Endothelial cell of hepatic sinusoid (primary cell): ENCODE data around the gene CCN5.

Experiments used
- in situ Hi-C: cut with HindIII; loops from 2 replicates; pipeline ENCODE4 v1.10.0; 2017; ENCODE audit warnings: low sequenced_read_pairs

Gene CCN5

GRCh38 chr20:44715499-44716308 lies 535 bp downstream of the CCN5 start:
- in situ Hi-C loops = no loop called here

- in situ Hi-C loops = no loop called here
Observed at GRCh38 chr20:44716309-44717106, 1.3 kb downstream of the CCN5 start.

DNA sequence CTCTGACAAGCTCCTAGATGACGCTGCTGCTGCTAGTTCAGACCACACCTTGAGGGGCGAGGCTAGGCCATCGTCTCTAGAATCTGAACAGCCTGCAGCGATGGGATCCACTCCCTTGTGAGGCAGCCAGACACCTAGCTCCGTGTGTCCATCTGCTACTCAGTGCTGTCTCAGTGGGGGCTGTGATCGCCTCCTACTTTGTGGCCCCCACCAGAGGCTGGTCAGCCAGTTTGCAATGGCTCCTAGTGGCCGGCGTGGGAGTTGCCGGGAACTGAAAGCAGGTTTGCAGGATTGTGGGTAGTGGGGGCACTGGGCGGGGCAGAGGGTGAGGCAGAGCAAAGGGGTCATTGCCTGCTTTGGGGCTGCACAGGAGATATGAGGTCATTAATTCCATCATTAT lies 2.8 kb downstream of the CCN5 start:
- in situ Hi-C loops = no loop called here

- in situ Hi-C loops = no loop called here
Observed at GRCh38 chr20:44719841-44720240, 4.7 kb downstream of the CCN5 start.

GRCh38 chr20:44720621-44720996 lies 5.4 kb downstream of the CCN5 start:
- in situ Hi-C loops = no loop called here

DNA sequence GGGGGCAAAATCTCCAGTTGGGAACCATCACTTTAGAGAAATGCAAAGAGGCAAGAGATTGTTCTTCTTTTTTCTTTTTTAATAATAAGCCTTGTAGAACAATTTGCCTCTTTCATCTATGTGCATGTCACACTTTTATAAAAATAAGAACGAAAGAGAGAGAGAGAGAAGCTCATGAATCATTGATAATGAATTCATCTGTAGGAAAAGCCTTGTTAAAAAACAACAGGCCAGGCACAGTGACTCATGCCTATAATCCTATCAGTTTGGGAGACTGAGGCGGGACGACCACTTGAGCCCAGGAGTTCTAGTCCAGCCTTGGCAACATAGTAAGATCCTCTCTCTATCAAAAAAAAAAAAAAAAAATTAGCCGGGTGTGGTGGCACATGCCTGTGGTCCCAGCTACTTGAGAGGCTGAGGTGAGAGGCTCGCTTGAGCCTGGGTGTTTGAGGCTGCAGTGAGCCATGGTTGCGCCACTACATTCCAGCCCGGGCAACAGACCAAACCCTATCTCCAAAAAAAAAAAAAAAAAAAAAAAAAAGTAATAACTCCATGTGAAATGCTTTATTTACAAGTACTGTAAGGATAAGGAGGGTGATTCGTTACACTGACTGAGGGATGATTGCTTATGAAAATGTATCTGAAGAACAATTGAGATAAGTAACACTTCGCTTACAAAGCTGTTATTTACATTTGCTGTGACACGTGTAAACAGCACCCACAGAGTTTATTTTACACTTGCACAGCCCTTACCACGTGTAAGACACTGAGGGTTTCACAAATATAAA lies 6.0 kb downstream of the CCN5 start:
- in situ Hi-C loops = no loop called here

- in situ Hi-C loops = no loop called here
Observed at GRCh38 chr20:44721785-44722054, 6.6 kb downstream of the CCN5 start.

DNA sequence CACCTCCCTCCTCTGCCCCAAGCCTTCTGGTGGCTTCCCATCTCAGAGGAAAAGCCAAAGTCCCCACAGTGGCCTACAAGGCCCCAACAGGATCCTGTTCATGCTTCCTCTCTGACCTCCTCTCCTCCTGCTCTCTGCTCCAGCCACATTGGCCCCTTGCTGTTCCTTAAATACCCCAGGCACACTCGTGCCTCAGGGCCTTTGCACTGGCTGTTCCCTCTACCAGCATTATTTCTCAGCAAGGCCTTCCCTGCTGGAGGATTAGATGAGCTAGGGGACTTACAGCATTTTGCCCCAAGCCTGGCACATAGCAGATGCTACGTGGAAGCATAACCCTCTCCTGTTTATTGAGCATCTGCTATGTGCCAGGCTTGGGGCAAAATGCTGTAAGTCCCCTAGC lies 7.8 kb downstream of the CCN5 start:
- in situ Hi-C loops = no loop called here

DNA sequence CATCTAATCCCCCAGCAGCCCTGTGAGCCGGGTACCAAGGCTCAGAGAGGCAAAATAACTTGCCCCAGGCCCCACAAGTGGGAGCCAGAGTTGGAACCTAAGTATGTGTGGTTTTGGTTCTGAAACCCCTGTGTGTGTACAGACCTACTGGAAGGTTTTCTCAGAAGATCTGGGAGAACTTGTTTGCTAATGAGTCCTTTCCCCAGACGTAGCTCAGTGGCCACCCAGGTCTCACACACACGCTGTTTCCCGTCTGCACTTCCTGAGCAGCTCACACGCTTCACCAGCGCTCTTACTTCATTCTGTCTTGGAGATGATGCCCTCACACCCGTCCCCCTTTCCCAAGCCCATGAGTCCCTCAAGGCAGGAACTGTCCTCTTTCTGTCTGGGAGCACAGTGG lies 8.2 kb downstream of the CCN5 start:
- in situ Hi-C loops = no loop called here

DNA sequence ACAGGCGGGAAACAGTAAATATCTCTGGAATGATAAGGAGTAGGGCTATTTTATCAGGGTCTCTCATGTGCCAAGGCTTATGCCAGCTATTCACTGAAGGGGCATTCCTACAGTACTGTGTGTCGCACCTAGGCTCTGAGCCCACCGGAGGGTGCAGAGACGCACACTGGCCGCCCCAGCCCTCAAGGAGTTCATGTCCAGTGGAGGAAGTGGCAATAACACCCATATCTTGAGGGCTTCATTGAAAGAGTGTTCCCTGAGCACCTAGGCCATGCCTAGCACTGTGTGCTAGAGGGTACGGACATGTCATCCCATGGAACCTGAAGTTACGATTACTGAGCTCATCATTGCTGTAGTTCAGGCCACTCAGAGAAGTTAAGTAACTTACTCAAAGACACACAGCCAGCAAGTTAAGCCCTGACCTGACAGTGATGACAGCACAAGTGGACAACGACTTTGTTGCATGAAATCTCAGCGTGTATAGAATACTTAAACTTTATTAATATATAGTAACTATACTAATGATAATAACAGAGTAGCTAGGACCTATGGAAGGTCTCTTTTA lies 8.7 kb downstream of the CCN5 start:
- in situ Hi-C loops = no loop called here

GRCh38 chr20:44724423-44725091 lies 9.4 kb downstream of the CCN5 start:
- in situ Hi-C loops = no loop called here

DNA sequence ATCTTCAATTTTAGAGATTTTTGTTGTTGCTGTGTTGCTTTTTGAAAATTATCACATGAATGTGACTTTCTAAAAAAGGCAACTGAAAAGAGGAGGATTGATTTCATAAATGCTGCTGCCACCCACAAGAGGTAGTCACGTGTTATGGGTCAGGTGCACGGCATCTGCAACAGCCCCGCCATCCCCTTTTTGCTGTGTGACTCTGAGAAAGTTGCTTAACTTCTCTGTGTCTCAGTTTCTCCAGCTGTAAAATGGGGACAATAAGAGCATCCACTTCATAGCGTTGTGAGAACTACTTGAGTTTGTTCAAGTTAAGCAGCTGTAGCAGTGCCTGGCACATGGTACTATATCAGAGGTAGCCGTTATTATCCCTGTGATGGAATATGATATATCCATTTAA lies 10.7 kb downstream of the CCN5 start:
- in situ Hi-C loops = no loop called here

DNA sequence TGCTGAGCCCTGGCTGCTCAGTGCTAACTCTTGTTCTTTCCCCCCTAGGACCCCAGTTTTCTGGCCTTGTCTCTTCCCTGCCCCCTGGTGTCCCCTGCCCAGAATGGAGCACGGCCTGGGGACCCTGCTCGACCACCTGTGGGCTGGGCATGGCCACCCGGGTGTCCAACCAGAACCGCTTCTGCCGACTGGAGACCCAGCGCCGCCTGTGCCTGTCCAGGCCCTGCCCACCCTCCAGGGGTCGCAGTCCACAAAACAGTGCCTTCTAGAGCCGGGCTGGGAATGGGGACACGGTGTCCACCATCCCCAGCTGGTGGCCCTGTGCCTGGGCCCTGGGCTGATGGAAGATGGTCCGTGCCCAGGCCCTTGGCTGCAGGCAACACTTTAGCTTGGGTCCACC lies 11.9 kb downstream of the CCN5 start:
- in situ Hi-C loops = no loop called here

GRCh38 chr20:44727651-44728050 lies 12.5 kb downstream of the CCN5 start:
- in situ Hi-C loops = no loop called here

DNA sequence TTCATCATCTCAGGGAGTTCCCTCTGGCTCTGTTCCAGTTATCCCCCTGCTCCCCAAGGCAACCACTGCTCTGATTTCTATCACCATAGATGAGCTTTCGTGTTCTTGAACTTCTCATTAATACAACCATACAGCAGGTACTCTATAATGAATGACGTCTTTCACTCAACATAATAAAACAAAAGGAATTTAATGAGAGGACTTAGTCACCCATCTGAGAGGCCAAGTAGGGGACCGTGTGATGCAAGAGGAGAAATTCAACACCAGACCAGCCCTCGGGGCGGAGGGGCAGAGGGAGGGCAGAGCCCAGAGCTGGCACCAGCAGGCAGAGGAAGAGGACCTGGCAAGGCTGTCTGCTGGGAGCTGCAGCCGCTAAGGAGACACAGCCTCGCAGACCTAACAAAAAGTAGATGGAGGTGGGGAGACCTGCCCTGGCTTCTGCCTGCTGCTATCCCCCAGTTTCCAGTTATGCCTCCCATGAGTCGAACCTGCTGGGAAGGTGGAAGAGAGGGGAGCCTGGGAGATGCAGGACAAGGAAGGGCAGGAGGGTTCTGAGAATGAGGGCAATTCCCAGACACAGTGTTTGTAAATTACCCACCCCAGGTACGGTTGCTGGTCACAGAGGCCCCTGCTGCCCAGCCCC lies 13.8 kb downstream of the CCN5 start:
- in situ Hi-C loops = no loop called here

GRCh38 chr20:44730441-44730840 lies 15.3 kb downstream of the CCN5 start:
- in situ Hi-C loops = no loop called here

- in situ Hi-C loops = no loop called here
Observed at GRCh38 chr20:44731657-44732056, 16.5 kb downstream of the CCN5 start.

DNA sequence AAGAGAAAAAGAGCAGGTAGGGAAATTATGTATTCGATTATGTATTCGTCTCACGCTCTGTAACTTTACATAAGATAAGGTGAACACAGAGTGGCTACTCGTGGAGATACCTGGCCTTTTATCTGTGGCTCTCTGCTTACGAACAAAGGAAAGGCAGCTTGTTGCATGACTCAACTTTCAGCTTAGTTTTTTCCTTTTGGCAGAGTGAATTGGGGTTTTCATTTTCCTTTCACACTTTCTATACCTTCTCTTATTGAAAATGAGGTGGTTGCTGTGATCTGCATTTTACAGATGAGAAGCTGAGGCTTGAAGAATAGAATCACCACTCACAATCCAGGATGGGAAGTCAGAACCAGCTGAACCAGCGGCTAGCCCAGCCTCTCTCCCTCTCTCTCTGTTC lies 17.2 kb downstream of the CCN5 start:
- in situ Hi-C loops = no loop called here

GRCh38 chr20:44733341-44734069 lies 18.3 kb downstream of the CCN5 start:
- in situ Hi-C loops = no loop called here

DNA sequence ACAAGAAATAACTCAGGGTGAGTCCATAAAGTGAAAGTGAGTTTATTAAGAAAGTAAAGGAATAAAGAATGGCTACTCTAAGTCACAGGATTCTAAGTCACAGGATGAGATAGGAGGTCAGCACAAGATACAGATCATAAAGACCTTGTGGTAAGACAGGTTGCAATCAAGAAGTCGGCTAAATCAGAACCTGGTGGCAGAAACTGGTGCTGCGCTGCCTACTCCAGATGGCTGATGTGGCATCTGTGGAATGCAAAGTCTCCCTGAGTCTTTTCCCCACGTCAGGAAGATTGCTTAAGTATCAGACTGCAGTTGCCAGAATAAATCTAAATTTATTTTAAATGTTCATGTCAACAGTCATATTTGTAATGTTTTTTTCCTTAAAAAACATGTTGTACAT lies 19.8 kb downstream of the CCN5 start:
- in situ Hi-C loops = loop anchor here (5.0 kb wide), 1 partner anchor 38 kb away; no protein-coding TSS in a partner anchor
